ENCODE data around the gene RFPL1. TPM values are rescaled to one million over a fixed set of nuclear protein-coding genes. Genes with fewer than 3 reads are reported as not detected.
"Not testable (repeated sequence)": the region's sequence is repeated elsewhere in the genome, so short reads cannot be mapped to it uniquely, and the experiment has no call there.

The RFPL1 gene
- total RNA-seq, 1 donor from 2014 or later: not detected

DNA sequence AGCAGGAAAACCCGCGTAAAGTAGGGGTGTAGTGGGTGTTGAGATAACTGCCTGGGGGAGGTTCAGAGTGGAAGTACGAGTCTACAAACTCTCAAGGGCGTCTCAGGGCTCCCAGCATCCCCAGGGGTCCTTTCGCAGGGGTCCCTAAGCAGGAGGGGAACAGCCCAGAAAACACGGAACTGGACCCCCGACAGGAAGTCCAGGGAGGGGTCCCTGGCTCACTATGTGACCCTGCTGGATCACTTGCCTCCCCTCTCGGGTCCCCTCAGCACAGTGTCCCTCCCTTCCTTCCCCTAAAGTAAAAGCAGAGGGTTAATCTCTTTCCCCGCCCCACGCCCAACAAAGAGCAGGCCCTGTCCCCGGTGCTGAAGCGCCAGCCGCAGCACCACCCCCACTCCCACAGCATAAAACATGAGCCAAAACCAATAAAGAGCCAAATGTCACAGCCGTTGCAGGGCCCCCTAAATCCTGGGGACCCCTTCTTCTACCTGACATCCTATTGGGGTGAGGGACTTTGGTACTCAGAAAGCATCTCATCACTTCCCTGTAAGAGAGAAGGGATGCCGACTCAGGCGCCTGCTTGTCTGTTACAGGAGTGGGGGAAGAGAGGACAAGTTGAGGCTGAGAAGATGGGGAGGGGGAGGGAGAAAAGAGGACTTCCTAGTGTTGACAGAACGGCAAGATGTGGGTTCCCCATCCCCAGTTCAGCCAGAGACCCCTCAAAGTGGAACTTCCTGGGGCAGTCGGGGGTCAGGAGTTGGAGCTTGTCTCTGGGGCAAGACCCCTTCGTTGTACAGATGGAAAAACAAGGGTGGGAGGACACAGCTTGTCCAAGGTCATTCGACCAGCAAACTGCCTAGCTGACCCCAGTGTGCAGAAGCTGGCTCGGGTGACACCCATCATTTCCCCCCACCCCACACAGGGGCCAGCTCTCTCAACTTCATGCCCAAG lies 40.2 kb downstream of the RFPL1 start:
- peak; percentile 56 for DNase-seq

- DNase-seq: peak; percentile 14
Observed at GRCh38 chr22:29479417-29480261, 41.3 kb downstream of the RFPL1 start, which contains the start of gene NEFH. Gene NEFH, plus strand, starts transcription at chr22:29480218. Its CDS starts 45 bp downstream, at chr22:29480263.

- DNase-seq: no peak
Observed at GRCh38 chr22:29480262-29480511, 41.8 kb downstream of the RFPL1 start.

- peak; percentile 83 for DNase-seq
Observed at GRCh38 chr22:29480512-29481264, 42.3 kb downstream of the RFPL1 start.

DNA sequence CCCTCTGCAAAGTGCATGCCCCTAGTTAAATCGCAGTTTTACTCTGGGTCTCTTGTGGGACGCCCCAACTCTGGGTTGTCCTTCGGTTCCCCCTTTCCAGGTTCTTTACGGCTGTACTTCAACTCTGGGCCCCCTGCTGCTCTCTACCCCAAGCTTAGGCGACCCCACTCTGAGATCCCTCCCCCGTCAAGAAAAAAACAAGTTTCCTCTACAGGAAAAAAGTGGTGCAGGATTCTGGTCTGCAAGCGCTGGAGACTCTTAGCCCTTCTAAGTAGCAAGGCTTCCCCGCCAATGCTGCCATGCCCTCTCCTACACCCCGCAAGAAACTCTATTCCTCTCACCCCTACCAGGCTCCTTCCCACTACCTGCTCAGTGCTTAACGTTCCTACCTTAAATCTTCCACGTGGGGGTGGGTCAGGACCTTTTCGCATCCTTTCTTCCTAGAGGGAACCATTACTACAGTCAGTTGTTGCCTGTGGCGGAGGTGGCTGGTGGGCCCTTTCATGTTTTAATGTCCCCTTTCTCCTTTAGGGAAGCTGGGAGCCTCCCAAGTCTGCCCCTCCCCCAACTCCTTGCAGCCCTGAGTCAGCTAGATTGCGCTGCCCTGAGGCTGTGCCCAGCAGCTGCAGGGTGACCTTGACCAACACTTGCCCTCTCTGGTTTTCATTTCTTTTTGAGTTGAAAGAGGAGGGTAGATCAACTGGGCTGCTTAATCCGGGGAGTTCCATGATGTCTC lies 43.0 kb downstream of the RFPL1 start:
- DNase-seq: no peak

DNA sequence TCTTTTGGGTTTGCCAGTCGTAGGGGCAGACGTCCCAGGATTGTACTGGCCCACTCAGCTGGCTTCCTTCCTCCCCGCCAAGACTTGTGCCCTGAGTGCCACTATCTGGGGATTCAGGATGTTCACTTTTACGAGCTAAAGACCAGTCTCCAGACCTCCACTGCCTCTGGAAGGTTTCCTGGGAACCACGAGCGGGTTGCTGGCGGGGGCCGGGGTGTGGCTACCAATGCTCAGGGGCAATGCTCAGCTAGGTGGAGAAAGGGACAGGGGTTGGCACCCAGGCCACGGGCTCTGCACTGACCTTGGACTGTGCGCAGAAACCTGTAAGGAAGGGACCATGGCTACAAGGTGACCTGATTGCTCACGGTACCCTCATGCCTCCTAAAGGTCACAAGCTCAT lies 43.9 kb downstream of the RFPL1 start:
- DNase-seq: no peak

- no peak for DNase-seq
Observed at GRCh38 chr22:29482726-29483125, 44.3 kb downstream of the RFPL1 start.

DNA sequence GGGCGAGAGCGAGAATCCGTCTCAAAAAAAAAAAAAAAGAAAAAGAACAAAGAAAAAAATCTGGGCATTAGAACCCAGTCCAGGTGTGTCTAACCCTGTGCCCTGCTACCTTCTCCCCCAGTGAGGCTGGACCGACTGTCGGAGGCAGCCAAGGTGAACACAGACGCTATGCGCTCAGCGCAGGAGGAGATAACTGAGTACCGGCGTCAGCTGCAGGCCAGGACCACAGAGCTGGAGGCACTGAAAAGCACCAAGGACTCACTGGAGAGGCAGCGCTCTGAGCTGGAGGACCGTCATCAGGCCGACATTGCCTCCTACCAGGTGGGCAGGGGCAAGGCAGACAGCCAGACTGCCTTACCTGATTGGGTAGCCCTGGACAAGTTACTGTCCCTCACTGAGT lies 44.9 kb downstream of the RFPL1 start:
- no peak for DNase-seq

DNA sequence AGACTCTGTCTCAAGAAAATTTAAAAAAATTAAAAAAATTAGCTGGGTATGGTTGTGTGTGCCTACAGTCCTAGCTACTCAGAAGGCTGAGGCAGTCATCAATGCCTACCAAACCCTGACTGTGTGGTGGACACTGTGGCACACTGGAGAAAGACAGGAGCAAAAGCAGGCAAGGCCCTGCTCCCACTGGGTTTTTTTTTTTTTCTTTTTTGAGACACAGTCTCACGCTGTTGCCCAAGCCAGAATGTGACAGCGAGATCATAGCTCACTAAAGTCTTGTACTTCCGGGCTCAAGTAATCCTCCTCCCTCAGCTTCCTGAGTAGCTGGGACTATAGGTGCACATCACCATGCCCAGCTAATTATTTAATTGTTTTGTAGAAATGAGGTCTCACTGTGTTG lies 46.3 kb downstream of the RFPL1 start:
- DNase-seq: no peak

GRCh38 chr22:29485448-29485847 lies 47.1 kb downstream of the RFPL1 start:
- DNase-seq: no peak

DNA sequence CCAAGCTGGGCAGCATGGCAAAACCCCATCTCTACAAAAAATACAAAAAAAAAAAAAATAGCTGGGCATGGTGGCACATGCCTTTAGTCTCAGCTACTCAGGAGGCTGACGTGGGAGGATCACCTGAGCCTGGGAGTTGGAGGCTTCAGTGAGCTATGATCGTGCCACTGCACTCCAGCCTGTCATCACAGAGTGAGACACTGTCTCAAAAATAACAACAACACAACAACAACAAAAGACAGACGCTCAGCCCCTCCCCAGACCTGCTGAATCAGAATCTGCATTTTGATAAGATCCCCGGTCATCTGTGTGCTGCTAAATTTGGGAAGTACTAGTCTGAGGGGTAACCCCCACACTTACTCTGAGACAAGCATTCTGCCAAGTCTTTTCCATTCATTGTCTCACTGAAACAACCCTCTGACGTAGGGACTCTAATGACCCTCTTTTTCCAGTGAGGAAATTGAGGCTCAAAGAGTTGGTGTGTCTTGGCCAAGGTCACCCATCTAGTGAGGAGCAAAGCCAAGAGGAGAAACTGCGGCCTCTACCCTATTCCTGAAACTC lies 49.1 kb downstream of the RFPL1 start:
- no peak for DNase-seq

GRCh38 chr22:29489127-29489780 lies 50.9 kb downstream of the RFPL1 start:
- DNase-seq: not testable (repeated sequence)

GRCh38 chr22:29491012-29491411 lies 52.6 kb downstream of the RFPL1 start:
- DNase-seq: no peak

Small RNA genes within 50 kb of the gene (small RNA-seq; reads per million reads assigned to genes)
- not detected for gene AC000041.1 (ENCODE audit: low replicate concordance)

Other genes starting within 250 kb of the RFPL1 start
- 13.8 TPM for gene EMID1, start 232.7 kb upstream of the RFPL1 start, total RNA-seq
- 30.9 TPM for gene RHBDD3, start 170.6 kb upstream of the RFPL1 start, total RNA-seq
- gene EWSR1, start 170.3 kb upstream of the RFPL1 start, total RNA-seq: 120 TPM
- 16.7 TPM for gene GAS2L1, start 131.9 kb upstream of the RFPL1 start, total RNA-seq
- 12.3 TPM for gene RASL10A, start 122.9 kb upstream of the RFPL1 start, total RNA-seq
- 34.7 TPM for gene AP1B1, start 50.0 kb upstream of the RFPL1 start, total RNA-seq
- gene NEFH, start 41.6 kb downstream of the RFPL1 start, total RNA-seq: 0.62 TPM
- 30.3 TPM for gene THOC5, start 115.2 kb downstream of the RFPL1 start, total RNA-seq
- gene NIPSNAP1, start 142.5 kb downstream of the RFPL1 start, total RNA-seq: 24.9 TPM
- gene NF2, start 165.1 kb downstream of the RFPL1 start, total RNA-seq: 41.4 TPM

All from tongue (tissue), 3 donors.